ENCODE results near the gene CACNA1I.

The CACNA1I gene

GRCh38 chr22:39600491-39601179 is 30.1 kb downstream of the CACNA1I start:
- DNase-seq: no peak

- DNase-seq: no peak
Observed at GRCh38 chr22:39601180-39601535, 30.6 kb downstream of the CACNA1I start.

- no peak for DNase-seq
Observed at GRCh38 chr22:39603345-39603744, 32.8 kb downstream of the CACNA1I start.

GRCh38 chr22:39610246-39610645 is 39.7 kb downstream of the CACNA1I start:
- DNase-seq: no peak

- no peak for DNase-seq
Observed at GRCh38 chr22:39610766-39611165, 40.2 kb downstream of the CACNA1I start.

GRCh38 chr22:39611360-39611759 is 40.8 kb downstream of the CACNA1I start:
- no peak for DNase-seq

GRCh38 chr22:39612811-39613548 is 42.4 kb downstream of the CACNA1I start:
- DNase-seq: no peak

GRCh38 chr22:39613549-39613921 is 43.0 kb downstream of the CACNA1I start:
- DNase-seq: no peak

- no peak for DNase-seq
Observed at GRCh38 chr22:39614442-39614841, 43.9 kb downstream of the CACNA1I start.

- DNase-seq: no peak
Observed at GRCh38 chr22:39616051-39616450, 45.5 kb downstream of the CACNA1I start.

GRCh38 chr22:39616781-39617180 is 46.2 kb downstream of the CACNA1I start:
- no peak for DNase-seq

- DNase-seq: no peak
Observed at GRCh38 chr22:39617342-39617741, 46.8 kb downstream of the CACNA1I start.

GRCh38 chr22:39617970-39618757 is 47.6 kb downstream of the CACNA1I start:
- DNase-seq: no peak

GRCh38 chr22:39618996-39619530 is 48.5 kb downstream of the CACNA1I start:
- DNase-seq: no peak

- DNase-seq: no peak
Observed at GRCh38 chr22:39620924-39621690, 50.6 kb downstream of the CACNA1I start.

- no peak for DNase-seq
Observed at GRCh38 chr22:39621826-39622225, 51.3 kb downstream of the CACNA1I start.

- DNase-seq: no peak
Observed at GRCh38 chr22:39622881-39623367, 52.4 kb downstream of the CACNA1I start.

- DNase-seq: no peak
Observed at GRCh38 chr22:39623603-39624500, 53.3 kb downstream of the CACNA1I start.

- no peak for DNase-seq
Observed at GRCh38 chr22:39624501-39624821, 53.9 kb downstream of the CACNA1I start.

- DNase-seq: no peak
Observed at GRCh38 chr22:39625569-39626537, 55.3 kb downstream of the CACNA1I start.

Measured in NCI-H510A treated with DMSO at 0.1 percent for 48 hours (cell line).